Sigmoid colon (tissue), 3 donors: ENCODE data around the gene SMC6.

Experiments used
- CTCF ChIP-seq, 4 experiments: fragments of 450-650 bp in 3 of 4; fragments of 200-600 bp in 1 of 4; IDR thresholded peaks; one replicate each; pipeline ENCODE4 v1.5.1; 2016 to 2019; ENCODE audit warnings: antibody characterized with exemption in 4 of 4, mild to moderate bottlenecking in 3 of 4, moderate library complexity in 2 of 4
- POLR2A ChIP-seq, 2 donors: fragments of 450-650 bp; IDR thresholded peaks; one replicate each; pipeline ENCODE4 v1.6.1; 2016; ENCODE audit warnings: antibody characterized with exemption in 2 of 2, mild to moderate bottlenecking in 2 of 2, moderate library complexity in 2 of 2

GRCh38 chr2:17799301-17800120 lies 45.9 kb upstream of the SMC6 start:
- TF ChIP-seq CTCF (IDR thresholded peaks at IDR 0.05), result no peak
- TF ChIP-seq POLR2A (IDR thresholded peaks at IDR 0.05), result no peak
